Osteocyte (in vitro differentiated cells): ENCODE measurements around the gene FCRL3. TPM values are rescaled to one million over a fixed set of nuclear protein-coding genes. Genes with fewer than 3 reads are reported as not detected.

ENCODE experiments used
- DNase-seq: peaks from one replicate; pipeline ENCODE4 v3.0.0; 2021; ENCODE audit warnings: mixed read lengths; ENCODE audit not compliant: unreplicated experiment; ENCODE audit errors: extremely low spot score
- H3K27ac Mint-ChIP-seq: one replicate; pipeline ENCODE4 v1.8.0; 2021; ENCODE audit warnings: mild to moderate bottlenecking, mixed read lengths; ENCODE audit not compliant: unreplicated experiment
- H3K27me3 Mint-ChIP-seq: one replicate; pipeline ENCODE4 v1.8.0; 2021; ENCODE audit warnings: mixed read lengths; ENCODE audit not compliant: unreplicated experiment
- H3K36me3 Mint-ChIP-seq: one replicate; pipeline ENCODE4 v1.8.0; 2021; ENCODE audit warnings: mixed read lengths; ENCODE audit not compliant: unreplicated experiment
- H3K4me1 Mint-ChIP-seq: one replicate; pipeline ENCODE4 v1.8.0; 2021; ENCODE audit warnings: mixed read lengths; ENCODE audit not compliant: unreplicated experiment
- H3K4me3 Mint-ChIP-seq: one replicate; pipeline ENCODE4 v1.8.0; 2021; ENCODE audit warnings: mild to moderate bottlenecking, moderate library complexity, mixed read lengths; ENCODE audit not compliant: unreplicated experiment
- H3K9me3 Mint-ChIP-seq: one replicate; pipeline ENCODE4 v1.8.0; 2021; ENCODE audit warnings: mixed read lengths; ENCODE audit not compliant: unreplicated experiment
- CTCF ChIP-seq: fragments of 200-600 bp; sonication (generic); IDR thresholded peaks from 2 replicates; pipeline ENCODE4 v1.5.0; 2021; ENCODE audit warnings: antibody characterized with exemption, mild to moderate bottlenecking, moderate library complexity
- total RNA-seq: library from RNA; stranded (reverse); gene quantifications from 2 replicates; pipeline ENCODE4 v1.2.1, GENCODE V29; 2021

The FCRL3 gene
- total RNA-seq, 1 donor from 2014 or later: not detected

GRCh38 chr1:157732755-157733154, 32.2 kb upstream of the FCRL3 start:
- Mint-ChIP-seq H3K9me3 (no peaks in the 10 kb centered on the region), H3K4me3 (no peak overlapping the region)

GRCh38 chr1:157725221-157725577, 24.6 kb upstream of the FCRL3 start:
- Mint-ChIP-seq H3K4me3 (no peak overlapping the region), H3K27me3 (no peaks in the 10 kb centered on the region), H3K36me3 (no peaks in the 10 kb centered on the region), H3K9me3 (peaks cover 6% of the 10 kb centered on the region), H3K4me1 (no peaks in the 10 kb centered on the region), H3K27ac (no peak overlapping the region)
- TF ChIP-seq CTCF: no peak
- DNase-seq: no peak

More at GRCh38 chr1:157732755-157733154, 32.2 kb upstream of the FCRL3 start:
- no peaks in the 10 kb centered on the region for H3K36me3 Mint-ChIP-seq
- no peak for TF ChIP-seq CTCF
- no peaks in the 10 kb centered on the region for H3K27me3 Mint-ChIP-seq
- H3K4me1 Mint-ChIP-seq: no peaks in the 10 kb centered on the region
- no peak for DNase-seq
- no peak overlapping the region for H3K27ac Mint-ChIP-seq

- TF ChIP-seq CTCF: no peak
- H3K4me1 Mint-ChIP-seq: no peaks in the 10 kb centered on the region
- no peak overlapping the region for H3K4me3 Mint-ChIP-seq
- H3K27me3 Mint-ChIP-seq: no peaks in the 10 kb centered on the region
- DNase-seq: no peak
- peaks cover 6% of the 10 kb centered on the region for H3K9me3 Mint-ChIP-seq
- H3K36me3 Mint-ChIP-seq: no peaks in the 10 kb centered on the region
- H3K27ac Mint-ChIP-seq: no peak overlapping the region
These were observed 24.1 kb upstream of the FCRL3 start for GRCh38 chr1:157724537-157725220.

GRCh38 chr1:157723157-157723556, 22.6 kb upstream of the FCRL3 start:
- H3K27me3 Mint-ChIP-seq: no peaks in the 10 kb centered on the region
- TF ChIP-seq CTCF: no peak
- no peaks in the 10 kb centered on the region for H3K4me1 Mint-ChIP-seq
- no peak overlapping the region for H3K4me3 Mint-ChIP-seq
- H3K36me3 Mint-ChIP-seq: no peaks in the 10 kb centered on the region
- no peak overlapping the region for H3K27ac Mint-ChIP-seq
- H3K9me3 Mint-ChIP-seq: peaks cover 6% of the 10 kb centered on the region
- DNase-seq: no peak

GRCh38 chr1:157721985-157722384, 21.4 kb upstream of the FCRL3 start:
- Mint-ChIP-seq H3K4me1 (no peaks in the 10 kb centered on the region), H3K36me3 (no peaks in the 10 kb centered on the region), H3K4me3 (no peak overlapping the region), H3K27ac (no peak overlapping the region), H3K27me3 (no peaks in the 10 kb centered on the region), H3K9me3 (peaks cover 6% of the 10 kb centered on the region)
- DNase-seq: no peak
- TF ChIP-seq CTCF: no peak
